Adipocyte (in vitro differentiated cells): ENCODE data around the gene CCT7.
A peak's percentile ranks its signal among the peaks of the same experiment; 100 is the strongest.
"Not testable (repeated sequence)": the region's sequence is repeated elsewhere in the genome, so short reads cannot be mapped to it uniquely, and the experiment has no call there.

ENCODE experiments used
- DNase-seq: peaks from one replicate; pipeline ENCODE4 v3.0.0-alpha.2; 2015; ENCODE audit warnings: low read depth
- H3K27me3 ChIP-seq: replicated peaks from 2 replicates; pipeline ENCODE4 v1.7.0; 2013; ENCODE audit warnings: mild to moderate bottlenecking, low read length, moderate library complexity; ENCODE audit not compliant: control insufficient read depth, insufficient read depth
- H3K36me3 ChIP-seq: 2 replicates; pipeline ENCODE4 v1.7.0; 2013; ENCODE audit warnings: low read length, mild to moderate bottlenecking, moderate library complexity; ENCODE audit not compliant: control insufficient read depth, insufficient read depth, severe bottlenecking
- H3K4me1 ChIP-seq: 2 replicates; pipeline ENCODE4 v1.7.0; 2013; ENCODE audit warnings: mild to moderate bottlenecking, low read length, moderate library complexity; ENCODE audit not compliant: control insufficient read depth, insufficient read depth
- H3K4me3 ChIP-seq: 2 replicates; pipeline ENCODE4 v1.7.0; 2013; ENCODE audit warnings: mild to moderate bottlenecking, low read length, moderate library complexity
- H3K9ac ChIP-seq: 2 replicates; pipeline ENCODE4 v1.7.0; 2013; ENCODE audit warnings: mild to moderate bottlenecking, low read length, moderate library complexity
- H3K9me3 ChIP-seq: 2 replicates; pipeline ENCODE4 v1.7.0; 2013; ENCODE audit warnings: mild to moderate bottlenecking, low read length, moderate library complexity; ENCODE audit not compliant: control insufficient read depth

Gene CCT7

DNA sequence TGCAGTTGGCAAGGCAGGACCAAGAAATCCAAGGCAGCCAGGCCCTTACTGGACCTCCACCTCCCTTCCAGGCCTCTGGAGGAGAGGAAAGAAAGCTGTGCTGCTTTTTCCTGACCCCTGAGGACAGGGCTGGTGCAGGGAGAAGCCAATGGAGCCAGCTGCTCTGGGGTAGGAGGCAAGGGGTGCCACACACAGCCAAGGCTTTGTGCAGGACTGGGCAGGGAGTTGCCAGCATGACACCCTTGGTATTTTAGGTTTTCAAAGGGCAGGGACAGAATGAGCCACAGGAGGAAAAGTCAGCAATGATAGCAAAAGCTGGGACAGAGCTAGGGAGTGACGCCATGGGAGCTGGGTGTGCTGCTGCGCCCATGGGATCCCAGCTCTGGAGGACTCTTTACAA is 22.9 kb downstream of the CCT7 start:
- Histone ChIP-seq H3K9ac (no peak overlapping the region), H3K36me3 (peaks cover 28% of the 10 kb centered on the region), H3K27me3 (no peaks in the 10 kb centered on the region), H3K4me1 (peaks cover 3% of the 10 kb centered on the region), H3K4me3 (no peak overlapping the region), H3K9me3 (no peaks in the 10 kb centered on the region)
- no peak for DNase-seq

DNA sequence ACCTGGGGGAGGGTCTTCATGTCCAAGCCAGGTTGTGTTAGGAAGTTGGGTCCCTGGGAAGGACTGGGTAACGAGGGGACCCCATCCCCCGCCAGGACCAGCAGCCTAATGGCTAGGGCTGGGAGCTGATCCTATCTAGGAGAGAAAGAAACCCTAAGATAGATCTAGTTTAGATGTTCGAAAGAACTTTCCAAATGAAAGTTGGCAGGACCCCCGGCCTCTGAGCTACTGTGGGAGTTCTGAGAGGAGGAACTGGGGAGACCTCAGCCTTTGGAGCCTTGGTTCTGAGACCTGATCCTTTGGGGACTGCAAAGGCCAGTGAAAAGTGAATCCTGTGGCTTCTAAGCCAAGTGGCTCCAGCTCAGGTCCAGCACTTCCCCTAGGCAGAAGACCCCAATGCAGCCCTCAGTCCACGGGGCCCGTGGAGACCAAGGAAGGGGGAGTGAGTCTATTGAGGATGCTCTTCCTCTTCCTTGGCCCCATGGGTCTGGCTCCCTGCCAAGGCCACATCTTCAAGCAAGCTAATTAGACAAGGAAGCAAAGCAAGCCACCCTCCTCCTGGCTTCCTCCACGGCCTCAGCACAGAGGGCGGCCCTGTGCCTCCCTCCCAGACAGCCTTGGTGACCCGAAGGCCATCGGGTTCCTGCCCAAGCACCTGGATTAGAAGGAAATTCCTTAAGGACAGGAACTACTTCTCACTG is 23.5 kb downstream of the CCT7 start:
- DNase-seq: no peak
- Histone ChIP-seq H3K4me3 (no peak overlapping the region), H3K4me1 (peaks cover 3% of the 10 kb centered on the region), H3K36me3 (peaks cover 23% of the 10 kb centered on the region), H3K9me3 (no peaks in the 10 kb centered on the region), H3K27me3 (no peaks in the 10 kb centered on the region), H3K9ac (no peak overlapping the region)

DNA sequence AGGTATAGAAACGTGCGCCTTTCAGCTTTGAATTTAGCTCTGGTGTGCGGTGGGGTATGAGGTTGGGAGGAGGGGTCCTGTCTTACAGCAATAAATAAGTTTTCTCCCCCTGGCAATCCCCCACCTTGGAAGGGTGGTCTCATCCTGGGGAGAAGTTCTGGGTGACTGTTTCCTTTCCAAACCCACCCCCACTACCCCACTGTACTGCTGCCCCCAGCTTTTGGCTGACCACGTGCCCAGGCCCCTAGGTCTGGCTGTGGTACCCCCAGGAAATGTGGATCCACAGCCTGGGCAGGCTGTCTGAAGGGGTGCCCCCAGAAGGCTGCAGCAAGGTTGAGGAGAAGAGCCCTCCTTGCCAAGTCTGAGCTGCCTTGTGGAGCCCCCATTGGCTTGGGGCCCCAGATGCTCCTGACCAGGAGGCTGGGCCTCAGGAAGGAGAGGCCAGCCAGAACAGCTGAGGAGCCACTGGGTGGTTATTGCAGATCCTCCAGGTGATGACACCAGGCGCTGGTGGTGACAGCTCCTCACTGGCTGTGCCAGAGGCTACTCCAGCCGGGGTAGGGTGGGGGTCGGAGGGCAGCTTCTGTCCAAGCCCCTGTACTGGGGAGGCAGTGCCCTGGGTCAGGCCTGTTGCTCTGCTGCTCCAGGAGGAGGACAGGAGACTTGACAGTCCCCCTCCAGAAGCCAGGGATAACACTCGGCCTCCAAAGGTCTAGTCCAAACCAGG is 24.2 kb downstream of the CCT7 start:
- no peak overlapping the region for H3K9ac ChIP-seq
- no peak for DNase-seq
- no peaks in the 10 kb centered on the region for H3K9me3 ChIP-seq
- H3K36me3 ChIP-seq: peaks cover 16% of the 10 kb centered on the region
- no peaks in the 10 kb centered on the region for H3K27me3 ChIP-seq
- H3K4me1 ChIP-seq: peaks cover 3% of the 10 kb centered on the region
- no peak overlapping the region for H3K4me3 ChIP-seq

DNA sequence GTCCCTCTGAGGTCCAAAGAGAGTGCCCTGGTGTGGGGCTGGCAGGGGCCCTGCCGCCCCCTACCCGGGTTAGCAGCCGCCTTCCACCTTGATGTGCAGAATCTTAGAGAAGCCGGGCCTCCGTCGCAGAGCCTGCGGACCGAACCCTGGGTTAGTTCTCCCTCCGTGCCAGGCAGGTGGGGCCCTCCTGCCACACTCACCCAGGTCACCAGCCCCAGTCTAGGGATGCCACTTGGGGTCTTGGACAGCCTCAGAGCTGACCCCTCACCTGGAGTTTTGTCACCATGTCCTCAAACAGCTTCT is 24.8 kb downstream of the CCT7 start:
- Histone ChIP-seq H3K36me3 (peaks cover 10% of the 10 kb centered on the region), H3K4me1 (peaks cover 3% of the 10 kb centered on the region), H3K27me3 (no peaks in the 10 kb centered on the region), H3K9ac (no peak overlapping the region), H3K9me3 (no peaks in the 10 kb centered on the region), H3K4me3 (no peak overlapping the region)
- DNase-seq: no peak

DNA sequence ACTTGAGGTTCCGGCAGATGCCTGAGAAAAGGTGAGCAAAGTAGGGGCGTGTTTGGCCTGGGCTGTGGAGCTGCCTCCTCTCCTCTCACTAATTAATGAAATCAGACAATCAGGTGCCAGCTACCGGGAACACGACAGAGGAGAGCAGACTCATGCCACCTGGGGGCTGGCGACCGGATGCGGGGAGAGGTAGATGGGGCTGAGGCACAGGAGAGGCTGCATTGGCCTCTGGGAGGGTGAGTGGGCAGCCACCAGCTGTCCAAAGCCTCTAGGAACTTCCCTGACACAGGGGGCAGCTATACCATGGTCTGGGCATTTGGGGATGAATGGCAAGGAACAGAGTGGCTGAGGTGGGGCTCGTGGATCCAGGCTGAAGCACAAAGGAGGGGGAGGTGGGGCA is 25.2 kb downstream of the CCT7 start:
- no peak for DNase-seq
- H3K27me3 ChIP-seq: no peaks in the 10 kb centered on the region
- peaks cover 3% of the 10 kb centered on the region for H3K4me1 ChIP-seq
- H3K4me3 ChIP-seq: no peak overlapping the region
- H3K36me3 ChIP-seq: peaks cover 6% of the 10 kb centered on the region
- H3K9me3 ChIP-seq: no peaks in the 10 kb centered on the region
- no peak overlapping the region for H3K9ac ChIP-seq

DNA sequence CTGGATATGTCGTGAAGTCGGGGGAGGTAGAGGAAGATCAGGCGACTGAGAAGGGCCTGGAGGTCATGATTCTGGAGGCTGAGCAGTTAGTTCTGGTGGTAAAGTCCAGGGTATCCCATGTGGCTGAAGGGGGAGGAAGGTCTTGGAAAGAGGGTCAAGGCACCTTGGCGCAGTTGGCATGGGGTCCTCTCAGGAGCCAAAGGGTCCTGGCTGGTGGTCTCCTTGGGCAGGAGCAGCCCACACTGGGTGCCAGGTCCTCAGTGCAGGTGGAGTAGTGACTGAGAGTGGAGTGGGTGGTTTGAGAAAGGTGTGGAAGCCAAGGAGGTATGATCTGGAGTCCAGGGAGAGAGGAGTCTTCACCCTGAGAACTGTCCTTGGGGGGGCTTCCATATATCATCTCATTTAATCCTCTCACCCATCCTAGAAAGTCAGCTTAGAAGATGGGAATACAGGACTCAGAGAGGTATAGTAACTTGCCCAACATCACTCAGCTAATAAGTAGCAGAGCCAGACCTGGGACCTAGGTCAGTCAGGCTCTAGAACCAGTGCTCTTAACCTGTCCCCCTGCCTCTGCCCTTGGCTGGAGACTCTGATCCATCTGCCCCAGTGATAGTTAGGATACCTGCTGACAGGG is 25.7 kb downstream of the CCT7 start:
- Histone ChIP-seq H3K4me1 (peaks cover 2% of the 10 kb centered on the region), H3K27me3 (no peaks in the 10 kb centered on the region), H3K36me3 (peaks cover under 1% of the 10 kb centered on the region), H3K9ac (no peak overlapping the region), H3K9me3 (no peaks in the 10 kb centered on the region), H3K4me3 (no peak overlapping the region)
- DNase-seq: no peak

DNA sequence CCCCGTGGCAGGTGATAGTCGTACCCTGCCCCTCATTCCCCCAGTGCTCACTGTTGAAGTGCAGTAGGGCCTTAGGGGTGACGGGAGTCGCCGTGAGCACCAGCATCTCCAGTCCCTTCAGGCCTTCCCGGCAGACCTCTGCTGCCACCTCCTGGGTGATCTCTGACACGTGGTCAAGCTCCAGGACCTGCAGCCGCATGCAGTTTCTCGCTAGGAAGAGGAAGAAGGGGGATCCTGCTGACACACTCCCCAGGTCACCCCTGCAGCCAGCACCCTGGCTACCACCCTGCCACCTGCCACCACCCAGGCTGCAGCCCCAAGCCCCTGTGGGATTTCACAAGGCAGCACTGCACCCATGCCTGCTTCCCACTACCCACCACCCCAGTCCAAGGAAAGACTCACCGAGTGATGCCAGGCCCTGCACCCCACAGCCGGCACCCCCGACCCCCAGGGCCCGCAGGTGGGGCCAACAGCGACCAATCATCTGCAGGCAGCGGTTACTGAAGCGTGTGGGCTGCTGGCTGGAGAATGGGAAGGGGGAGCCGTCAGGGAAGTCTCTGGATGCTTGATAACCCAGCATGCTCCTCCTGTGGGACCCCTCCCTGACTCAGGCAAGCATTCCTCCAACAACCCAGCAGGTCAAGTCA is 26.4 kb downstream of the CCT7 start:
- Histone ChIP-seq H3K9me3 (no peaks in the 10 kb centered on the region), H3K4me3 (no peak overlapping the region), H3K27me3 (no peaks in the 10 kb centered on the region), H3K4me1 (no peaks in the 10 kb centered on the region), H3K36me3 (no peaks in the 10 kb centered on the region), H3K9ac (no peak overlapping the region)
- DNase-seq: peak; percentile 48

DNA sequence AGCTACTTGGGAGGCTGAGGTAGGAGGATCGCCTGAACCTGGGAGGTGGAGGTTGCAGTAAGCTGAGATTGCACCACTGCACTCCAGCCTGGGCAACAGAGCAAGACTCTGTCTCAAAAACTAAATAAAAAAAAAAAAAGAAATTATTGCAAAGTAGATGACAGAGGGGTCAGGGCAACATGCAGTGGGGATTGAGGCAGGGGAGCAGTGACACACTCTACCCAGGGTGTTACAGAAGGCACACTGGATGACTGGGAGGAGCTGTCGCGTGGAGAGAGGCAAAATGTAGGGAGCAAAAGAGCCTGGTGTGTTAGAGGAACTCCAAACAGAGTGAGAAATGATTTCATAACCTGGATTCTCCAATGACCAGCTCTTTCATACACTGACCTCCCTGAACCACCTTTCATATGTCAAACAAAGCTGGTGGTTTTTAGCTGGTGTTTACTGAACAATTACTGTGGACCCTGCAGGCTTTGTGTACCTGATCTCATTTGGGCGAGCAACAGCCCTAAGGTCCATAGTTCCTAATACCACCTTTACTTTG is 28.1 kb downstream of the CCT7 start:
- no peak for DNase-seq
- H3K9me3 ChIP-seq: no peaks in the 10 kb centered on the region
- peaks cover 6% of the 10 kb centered on the region for H3K27me3 ChIP-seq
- no peak overlapping the region for H3K4me3 ChIP-seq
- no peaks in the 10 kb centered on the region for H3K4me1 ChIP-seq
- no peak overlapping the region for H3K9ac ChIP-seq
- no peaks in the 10 kb centered on the region for H3K36me3 ChIP-seq

DNA sequence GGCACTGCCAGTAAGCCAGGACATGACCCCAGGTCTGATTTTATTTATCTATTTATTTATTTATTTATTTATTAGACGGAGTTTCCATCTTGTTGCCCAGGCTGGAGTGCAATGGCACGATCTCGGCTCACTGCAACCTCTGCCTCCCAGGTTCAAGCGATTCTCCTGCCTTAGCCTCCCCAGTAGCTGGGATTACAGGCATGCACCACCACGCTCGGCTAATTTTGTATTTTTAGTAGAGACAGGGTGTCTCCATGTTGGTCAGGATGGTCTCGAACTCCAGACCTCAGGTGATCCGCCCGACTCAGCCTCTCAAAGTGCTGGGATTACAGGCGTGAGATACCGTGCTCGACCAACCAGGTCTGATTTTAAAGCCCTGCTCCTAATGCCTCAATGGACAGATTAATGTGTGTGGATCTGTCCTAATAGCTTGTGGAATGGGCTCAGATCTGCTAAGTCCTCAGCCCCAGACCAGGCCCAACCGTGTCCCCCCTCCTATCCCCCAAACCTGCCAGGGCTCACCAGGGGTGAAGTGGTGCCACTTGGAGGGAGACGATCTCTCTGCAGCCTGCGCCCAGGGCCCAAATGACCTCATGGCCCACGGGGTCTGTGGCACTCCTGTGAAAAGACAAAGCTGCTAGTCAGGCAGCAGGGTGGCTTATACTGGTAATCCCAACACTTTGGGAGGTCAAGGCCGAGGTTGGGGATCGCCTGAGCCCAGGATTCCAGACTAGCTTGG is 28.8 kb downstream of the CCT7 start:
- not testable (repeated sequence) for H3K4me3 ChIP-seq, H3K9me3 ChIP-seq, H3K9ac ChIP-seq, H3K4me1 ChIP-seq, H3K36me3 ChIP-seq, DNase-seq
- peaks cover 13% of the 10 kb centered on the region for H3K27me3 ChIP-seq

DNA sequence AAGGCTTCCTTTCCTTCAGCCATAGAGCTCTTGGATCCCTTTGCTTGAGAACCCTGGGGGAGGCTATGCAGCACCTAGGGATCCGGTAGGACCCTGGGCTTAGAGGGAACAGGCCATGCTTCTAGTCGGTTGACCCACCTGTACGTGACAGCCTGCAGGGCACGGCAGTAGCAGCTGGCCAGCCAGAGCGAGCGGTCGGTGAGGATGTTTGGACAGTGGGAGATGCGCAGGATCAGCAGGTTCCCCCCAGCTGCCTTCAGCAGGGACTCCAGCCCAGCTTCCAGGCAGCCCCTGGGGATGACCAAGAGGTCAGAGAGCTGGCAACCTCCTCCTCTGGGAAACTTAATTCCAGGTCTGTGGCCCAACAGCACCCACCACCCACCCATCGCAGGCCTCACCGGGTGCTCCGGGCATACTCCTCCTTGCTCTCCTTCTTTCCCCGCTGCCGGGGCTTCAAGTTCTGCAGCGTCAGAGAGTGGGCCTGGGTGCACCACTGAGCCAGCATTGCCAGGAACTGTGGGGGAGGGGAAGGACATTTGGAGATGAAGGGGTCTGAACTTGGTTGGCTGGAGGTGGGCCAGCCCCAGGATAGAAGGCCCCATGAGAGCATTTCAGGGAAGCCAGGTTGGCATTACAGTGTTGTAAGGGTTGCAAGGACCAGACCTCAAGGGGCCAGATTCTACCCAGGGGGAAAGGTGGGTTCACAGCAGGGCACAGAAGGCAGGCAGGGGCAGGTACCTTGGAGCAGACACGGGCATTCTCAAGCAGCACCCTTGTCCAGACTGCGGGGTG is 29.6 kb downstream of the CCT7 start:
- H3K9ac ChIP-seq: no peak overlapping the region
- H3K36me3 ChIP-seq: no peaks in the 10 kb centered on the region
- no peaks in the 10 kb centered on the region for H3K4me1 ChIP-seq
- DNase-seq: no peak
- no peaks in the 10 kb centered on the region for H3K9me3 ChIP-seq
- H3K27me3 ChIP-seq: peaks cover 21% of the 10 kb centered on the region
- H3K4me3 ChIP-seq: no peak overlapping the region
